HEK293 (cell line): ENCODE results near the gene KLK5.
"Not testable (repeated sequence)": the region's sequence is repeated elsewhere in the genome, so short reads cannot be mapped to it uniquely, and the experiment has no call there.

Experiments used
- CTCF ChIA-PET: fragments of 350-600 bp; formaldehyde crosslinking; extraction: SDS; loops from one replicate; lab custom pipeline; 2021; ENCODE audit warnings: antibody characterized with exemption; lab: Yijun Ruan, JAX
- POLR2A ChIA-PET: fragments of 300-600 bp; formaldehyde crosslinking; extraction: SDS; loops from one replicate; lab custom pipeline; 2020; ENCODE audit warnings: antibody characterized with exemption, inconsistent platforms; lab: Yijun Ruan, JAX
- H3K27ac ChIP-seq: fragments of 200-500 bp; sonication (Bioruptor generic); 2 replicates; pipeline ENCODE4 v1.5.1; 2014; ENCODE audit warnings: low read depth, low read length, control low read depth, inconsistent platforms; ENCODE audit errors: extremely low read depth
- H3K36me3 ChIP-seq, 2 experiments: fragments of 200-500 bp in 1 of 2; sonication (Bioruptor generic) in 1 of 2; 1 replicate in 1 of 2; 2 replicates in 1 of 2; pipeline ENCODE4 v1.5.1; 2014 to 2017; ENCODE audit warnings: inconsistent platforms in 2 of 2, low read length in 2 of 2; ENCODE audit not compliant: control insufficient read depth in 2 of 2, insufficient read depth in 1 of 2
- H3K4me1 ChIP-seq: fragments of 200-500 bp; sonication (Bioruptor generic); 2 replicates; pipeline ENCODE4 v1.5.1; 2014; ENCODE audit warnings: mild to moderate bottlenecking, low read length, inconsistent platforms; ENCODE audit not compliant: control insufficient read depth, insufficient read depth
- H3K4me3 ChIP-seq: 2 replicates; pipeline ENCODE4 v1.5.1; 2011; ENCODE audit warnings: low read depth, mild to moderate bottlenecking, control low read depth, low read length, moderate library complexity
- H3K9me3 ChIP-seq: fragments of 200-500 bp; sonication (Bioruptor generic); 2 replicates; pipeline ENCODE4 v1.5.1; 2014; ENCODE audit warnings: low read depth, low read length, inconsistent platforms; ENCODE audit not compliant: control insufficient read depth, insufficient read depth
- KLF10 ChIP-seq: fragments of 450-650 bp; IDR thresholded peaks from 2 replicates; pipeline ENCODE4 v1.5.1; 2018; ENCODE audit warnings: missing biosample characterization, mild to moderate bottlenecking, missing genetic modification characterization
- KLF8 ChIP-seq: fragments of 450-650 bp; formaldehyde crosslinking; IDR thresholded peaks from 2 replicates; pipeline ENCODE4 v1.5.1; 2016; ENCODE audit warnings: missing biosample characterization, missing genetic modification characterization
- REPIN1 ChIP-seq: fragments of 450-650 bp; formaldehyde crosslinking; IDR thresholded peaks from 2 replicates; pipeline ENCODE4 v1.5.1; 2017; ENCODE audit warnings: missing biosample characterization, missing genetic modification characterization, low read depth
- SETDB1 ChIP-seq: IDR thresholded peaks from one replicate; pipeline ENCODE4 v1.6.1; 2017; ENCODE audit warnings: mild to moderate bottlenecking, low read length, moderate library complexity, mixed read lengths; ENCODE audit not compliant: insufficient read length
- ZFP37 ChIP-seq: fragments of 450-650 bp; formaldehyde crosslinking; IDR thresholded peaks from 2 replicates; pipeline ENCODE4 v1.5.1; 2016; ENCODE audit warnings: missing biosample characterization, missing genetic modification characterization
- ZNF175 ChIP-seq: fragments of 450-650 bp; formaldehyde crosslinking; IDR thresholded peaks from 2 replicates; pipeline ENCODE4 v1.5.1; 2016; ENCODE audit warnings: missing biosample characterization, missing genetic modification characterization
- ZNF211 ChIP-seq: fragments of 450-650 bp; formaldehyde crosslinking; IDR thresholded peaks from 2 replicates; pipeline ENCODE4 v1.5.1; 2016; ENCODE audit warnings: low read depth, missing biosample characterization, missing genetic modification characterization
- ZNF24 ChIP-seq: fragments of 450-650 bp; formaldehyde crosslinking; IDR thresholded peaks from 2 replicates; pipeline ENCODE4 v1.5.1; 2016; ENCODE audit warnings: missing biosample characterization, missing genetic modification characterization
- ZNF366 ChIP-seq: fragments of 450-650 bp; formaldehyde crosslinking; conservative IDR thresholded peaks from 2 replicates; pipeline ENCODE4 v1.5.1; 2016; ENCODE audit warnings: missing biosample characterization, missing genetic modification characterization
- ZNF398 ChIP-seq: fragments of 450-650 bp; formaldehyde crosslinking; IDR thresholded peaks from 2 replicates; pipeline ENCODE4 v1.5.1; 2017; ENCODE audit warnings: missing biosample characterization, missing genetic modification characterization
- ZNF473 ChIP-seq: fragments of 450-650 bp; formaldehyde crosslinking; IDR thresholded peaks from 2 replicates; pipeline ENCODE4 v1.5.1; 2017; ENCODE audit warnings: missing biosample characterization, missing genetic modification characterization
- ZNF521 ChIP-seq: fragments of 450-650 bp; formaldehyde crosslinking; IDR thresholded peaks from 2 replicates; pipeline ENCODE4 v1.5.1; 2017; ENCODE audit warnings: missing biosample characterization, mild to moderate bottlenecking, missing genetic modification characterization
- ZNF664 ChIP-seq: fragments of 450-650 bp; formaldehyde crosslinking; IDR thresholded peaks from 2 replicates; pipeline ENCODE4 v1.5.1; 2016; ENCODE audit warnings: missing biosample characterization, missing genetic modification characterization
- ZNF670 ChIP-seq: fragments of 450-650 bp; formaldehyde crosslinking; IDR thresholded peaks from 2 replicates; pipeline ENCODE4 v1.5.1; 2016; ENCODE audit warnings: missing biosample characterization, missing genetic modification characterization, low read depth
- ZNF76 ChIP-seq: fragments of 450-650 bp; formaldehyde crosslinking; IDR thresholded peaks from 2 replicates; pipeline ENCODE4; 2016; ENCODE audit warnings: low read depth, missing biosample characterization, missing genetic modification characterization, borderline replicate concordance
- ZNF837 ChIP-seq: fragments of 450-650 bp; formaldehyde crosslinking; IDR thresholded peaks from 2 replicates; pipeline ENCODE4 v1.5.1; 2016; ENCODE audit warnings: missing biosample characterization, missing genetic modification characterization
- ZSCAN18 ChIP-seq: fragments of 450-650 bp; formaldehyde crosslinking; IDR thresholded peaks from 2 replicates; pipeline ENCODE4 v1.5.1; 2016; ENCODE audit warnings: missing biosample characterization, missing genetic modification characterization
- TF ChIP-seq, protein P1 (sequence below): fragments of 450-650 bp; formaldehyde crosslinking; IDR thresholded peaks from 2 replicates; pipeline ENCODE4 v1.5.1; 2016; ENCODE audit warnings: missing biosample characterization, missing genetic modification characterization

Gene KLK5

DNA sequence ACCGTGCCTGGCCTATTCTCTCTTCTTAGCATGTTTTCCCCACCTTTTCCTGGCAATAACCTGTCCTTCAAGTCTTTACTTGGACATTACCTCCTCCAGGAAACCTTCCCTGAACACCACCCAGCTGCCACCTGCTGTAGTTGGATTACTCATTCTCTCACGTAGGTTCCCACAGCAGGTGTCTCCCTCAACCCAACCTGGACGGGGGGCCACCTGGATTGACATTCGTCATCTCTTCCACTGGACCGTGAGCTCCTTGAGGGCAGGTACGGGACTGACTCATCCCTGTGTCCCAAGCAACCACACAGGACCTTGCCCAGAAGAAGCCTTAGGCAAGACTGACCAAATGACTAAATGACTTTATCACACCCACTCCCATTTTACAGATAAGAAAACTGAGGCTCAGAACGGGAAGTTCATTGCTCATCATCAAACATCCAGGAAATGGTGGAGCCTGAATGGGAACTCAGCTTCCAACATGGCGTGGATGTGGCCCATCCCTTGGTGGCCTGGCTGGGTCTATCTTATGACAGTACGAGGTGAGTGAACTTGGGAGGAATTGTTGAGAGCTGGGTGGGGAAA lies 20.0 kb upstream of the KLK5 start:
- TF ChIP-seq ZNF837 (tag by site-specific recombination): no peak
- no peak for TF ChIP-seq ZNF664 (tag by site-specific recombination)
- TF ChIP-seq ZSCAN18 (tag by site-specific recombination): no peak
- TF ChIP-seq, protein P1, sequence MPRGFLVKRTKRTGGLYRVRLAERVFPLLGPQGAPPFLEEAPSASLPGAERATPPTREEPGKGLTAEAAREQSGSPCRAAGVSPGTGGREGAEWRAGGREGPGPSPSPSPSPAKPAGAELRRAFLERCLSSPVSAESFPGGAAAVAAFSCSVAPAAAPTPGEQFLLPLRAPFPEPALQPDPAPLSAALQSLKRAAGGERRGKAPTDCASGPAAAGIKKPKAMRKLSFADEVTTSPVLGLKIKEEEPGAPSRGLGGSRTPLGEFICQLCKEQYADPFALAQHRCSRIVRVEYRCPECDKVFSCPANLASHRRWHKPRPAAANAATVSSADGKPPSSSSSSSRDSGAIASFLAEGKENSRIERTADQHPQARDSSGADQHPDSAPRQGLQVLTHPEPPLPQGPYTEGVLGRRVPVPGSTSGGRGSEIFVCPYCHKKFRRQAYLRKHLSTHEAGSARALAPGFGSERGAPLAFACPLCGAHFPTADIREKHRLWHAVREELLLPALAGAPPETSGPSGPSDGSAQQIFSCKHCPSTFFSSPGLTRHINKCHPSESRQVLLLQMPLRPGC (tag by site-specific recombination): no peak
- no peak for TF ChIP-seq ZNF24 (tag by site-specific recombination)
- TF ChIP-seq KLF8 (tag by site-specific recombination): no peak
- TF ChIP-seq ZNF521 (tag by site-specific recombination): no peak
- no peak for TF ChIP-seq ZNF76 (tag by site-specific recombination)
- no peak for TF ChIP-seq ZFP37
- TF ChIP-seq SETDB1: no peak
- no peak for TF ChIP-seq ZNF175 (tag by site-specific recombination)
- TF ChIP-seq ZNF398 (tag by site-specific recombination): no peak
- TF ChIP-seq KLF10 (tag by site-specific recombination): no peak
- TF ChIP-seq ZNF211 (tag by site-specific recombination): no peak
- TF ChIP-seq ZNF670 (tag by site-specific recombination): no peak
- no peak for TF ChIP-seq ZNF473 (tag by site-specific recombination)
- TF ChIP-seq REPIN1 (tag by site-specific recombination): no peak
- H3K4me1 ChIP-seq: no peaks in the 10 kb centered on the region
- no peaks in the 10 kb centered on the region for H3K9me3 ChIP-seq
- H3K4me3 ChIP-seq: no peak overlapping the region
- CTCF ChIA-PET: interaction anchor here (0.6 to 1.3 kb wide), 3 partner anchors 44 to 287 kb away, joined by 3 to 7 read pairs (median 3); no protein-coding TSS in a partner anchor
- H3K27ac ChIP-seq: no peak overlapping the region
- POLR2A ChIA-PET: no interaction called here
- H3K36me3 ChIP-seq: no peaks in the 10 kb centered on the region

GRCh38 chr19:50969810-50970209 lies 17.0 kb upstream of the KLK5 start:
- peak; percentile 68 for TF ChIP-seq ZNF366 (tag by site-specific recombination)
- H3K36me3 ChIP-seq, H3K27ac ChIP-seq, POLR2A ChIA-PET, H3K4me1 ChIP-seq, H3K9me3 ChIP-seq, H3K4me3 ChIP-seq, CTCF ChIA-PET: not testable (repeated sequence)

DNA sequence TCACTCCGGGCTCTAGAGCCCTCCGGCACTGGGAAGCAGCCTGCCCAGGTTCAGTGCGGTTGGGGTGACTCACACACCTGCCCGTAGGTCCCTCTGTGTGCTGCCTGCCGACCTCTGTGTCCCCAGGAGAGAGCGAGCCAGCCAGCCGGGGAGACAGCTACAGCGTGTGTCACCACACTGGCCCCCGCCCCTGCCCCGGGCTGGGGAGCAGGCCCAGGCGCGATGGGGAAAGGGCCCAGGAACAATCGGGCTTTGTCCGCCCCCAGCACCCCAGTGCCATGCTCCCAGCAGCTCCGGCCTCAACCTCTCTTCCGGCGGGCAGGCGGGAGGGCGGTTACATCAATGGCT lies 16.5 kb upstream of the KLK5 start, which contains the start of gene KLK6:
KLK6 (minus strand) TSS at position 179 of the 348 bp plus-strand sequence. CDS start 1,487 bp downstream, outside the sequence.
- ChIA-PET CTCF (no interaction called here), POLR2A (no interaction called here)
- H3K27ac ChIP-seq: no peak within 1 kb of the TSS
- no peak within 1 kb of the TSS for H3K4me3 ChIP-seq
- H3K9me3 ChIP-seq: no peaks in the 10 kb centered on the region
- TF ChIP-seq ZNF398 (tag by site-specific recombination): no peak
- H3K4me1 ChIP-seq: peaks cover 4% of the 10 kb centered on the region; the same call in 1 of the 2 replicates
- H3K36me3 ChIP-seq: no peaks in the 10 kb centered on the region
